Stimulated activated effector memory CD8-positive, alpha-beta T cell treated with anti-CD3 and anti-CD28 coated beads, Interleukin-12 subunit alpha, Interleukin-12 subunit beta, amount 100 ng/mL, for 72 hours (primary cell): ENCODE data around the gene GPAT3.

Experiments used
- ATAC-seq: fragments of 150-1000 bp; cut with Tn5 transposase; 2 replicates; pipeline ENCODE4 v1.10.0; 2021
- DNase-seq, 2 donors: peaks; one replicate each; pipeline ENCODE4 v3.0.0; 2021 to 2022; ENCODE audit warnings: low spot score in 2 of 2
- H3K27ac Mint-ChIP-seq: one replicate; pipeline ENCODE4 v1.8.0; 2022; ENCODE audit warnings: mild to moderate bottlenecking, mixed read lengths
- H3K36me3 Mint-ChIP-seq: one replicate; pipeline ENCODE4 v1.8.0; 2022; ENCODE audit warnings: mild to moderate bottlenecking, mixed read lengths
- H3K4me1 Mint-ChIP-seq: one replicate; pipeline ENCODE4 v1.8.0; 2022; ENCODE audit warnings: mixed read lengths
- H3K4me3 Mint-ChIP-seq: one replicate; pipeline ENCODE4 v1.8.0; 2022; ENCODE audit warnings: mild to moderate bottlenecking, mixed read lengths
- H3K9me3 Mint-ChIP-seq: one replicate; pipeline ENCODE4 v1.8.0; 2022; ENCODE audit warnings: mixed read lengths

Gene GPAT3

GRCh38 chr4:83636930-83637329 lies 101.0 kb downstream of the GPAT3 start:
- Mint-ChIP-seq H3K9me3 (no peaks in the 10 kb centered on the region), H3K36me3 (no peaks in the 10 kb centered on the region), H3K4me3 (no peak overlapping the region), H3K27ac (no peak overlapping the region), H3K4me1 (no peaks in the 10 kb centered on the region)
- DNase-seq (no peak), ATAC-seq (no peak)

- Mint-ChIP-seq H3K4me3 (no peak overlapping the region), H3K4me1 (peaks cover 5% of the 10 kb centered on the region), H3K27ac (no peak overlapping the region), H3K36me3 (no peaks in the 10 kb centered on the region), H3K9me3 (no peaks in the 10 kb centered on the region)
- DNase-seq, result peak; percentile 49 to 69
- peak; percentile 73 for ATAC-seq
Measured at GRCh38 chr4:83639849-83640493, 104.1 kb downstream of the GPAT3 start.

GRCh38 chr4:83643036-83643435 lies 107.1 kb downstream of the GPAT3 start:
- ATAC-seq (no peak), DNase-seq (no peak)
- Mint-ChIP-seq H3K9me3 (no peaks in the 10 kb centered on the region), H3K27ac (no peak overlapping the region), H3K4me1 (peaks cover 7% of the 10 kb centered on the region), H3K4me3 (no peak overlapping the region), H3K36me3 (no peaks in the 10 kb centered on the region)

GRCh38 chr4:83644677-83645659 lies 109.1 kb downstream of the GPAT3 start:
- peaks cover 7% of the 10 kb centered on the region for H3K4me1 Mint-ChIP-seq

GRCh38 chr4:83646538-83647239 lies 110.8 kb downstream of the GPAT3 start:
- no peak for DNase-seq
- Mint-ChIP-seq H3K9me3 (no peaks in the 10 kb centered on the region), H3K4me3 (no peak overlapping the region), H3K36me3 (no peaks in the 10 kb centered on the region), H3K27ac (no peak overlapping the region), H3K4me1 (peaks cover 7% of the 10 kb centered on the region)
- no peak for ATAC-seq

More at GRCh38 chr4:83644677-83645659, 109.1 kb downstream of the GPAT3 start:
- Mint-ChIP-seq H3K27ac (no peak overlapping the region), H3K36me3 (no peaks in the 10 kb centered on the region), H3K9me3 (no peaks in the 10 kb centered on the region), H3K4me3 (no peak overlapping the region)
- peak; percentile 68 for ATAC-seq
- DNase-seq, result peak in 1 of 2 donors; percentile 14

GRCh38 chr4:83651846-83652245 lies 115.9 kb downstream of the GPAT3 start:
- DNase-seq (no peak), ATAC-seq (no peak)
- no peak overlapping the region for H3K27ac Mint-ChIP-seq
- H3K9me3 Mint-ChIP-seq, result no peaks in the 10 kb centered on the region
- H3K4me1 Mint-ChIP-seq, result no peaks in the 10 kb centered on the region
- no peak overlapping the region for H3K4me3 Mint-ChIP-seq
- no peaks in the 10 kb centered on the region for H3K36me3 Mint-ChIP-seq
